GM19463 (cell line): ENCODE data around the gene ABCA4.

Experiments used
- ATAC-seq: cut with Tn5 transposase; IDR thresholded peaks from one replicate; pipeline ENCODE4 v1.9.1; 2021; ENCODE audit warnings: mild to moderate bottlenecking, moderate library complexity; ENCODE audit not compliant: unreplicated experiment

Gene ABCA4

GRCh38 chr1:94105581-94105952, 15.4 kb downstream of the ABCA4 start:
- no peak for ATAC-seq

- no peak for ATAC-seq
These were observed 16.0 kb downstream of the ABCA4 start for GRCh38 chr1:94104776-94105580.

GRCh38 chr1:94104127-94104684, 16.7 kb downstream of the ABCA4 start:
- no peak for ATAC-seq

GRCh38 chr1:94103608-94104007, 17.3 kb downstream of the ABCA4 start:
- ATAC-seq, result no peak

- ATAC-seq, result no peak
These were observed 19.1 kb downstream of the ABCA4 start for GRCh38 chr1:94101613-94102525.

- ATAC-seq, result no peak
These were observed 19.9 kb downstream of the ABCA4 start for GRCh38 chr1:94100785-94101612.

GRCh38 chr1:94100129-94100784, 20.7 kb downstream of the ABCA4 start:
- ATAC-seq, result no peak

GRCh38 chr1:94099303-94099702, 21.6 kb downstream of the ABCA4 start:
- no peak for ATAC-seq

DNA sequence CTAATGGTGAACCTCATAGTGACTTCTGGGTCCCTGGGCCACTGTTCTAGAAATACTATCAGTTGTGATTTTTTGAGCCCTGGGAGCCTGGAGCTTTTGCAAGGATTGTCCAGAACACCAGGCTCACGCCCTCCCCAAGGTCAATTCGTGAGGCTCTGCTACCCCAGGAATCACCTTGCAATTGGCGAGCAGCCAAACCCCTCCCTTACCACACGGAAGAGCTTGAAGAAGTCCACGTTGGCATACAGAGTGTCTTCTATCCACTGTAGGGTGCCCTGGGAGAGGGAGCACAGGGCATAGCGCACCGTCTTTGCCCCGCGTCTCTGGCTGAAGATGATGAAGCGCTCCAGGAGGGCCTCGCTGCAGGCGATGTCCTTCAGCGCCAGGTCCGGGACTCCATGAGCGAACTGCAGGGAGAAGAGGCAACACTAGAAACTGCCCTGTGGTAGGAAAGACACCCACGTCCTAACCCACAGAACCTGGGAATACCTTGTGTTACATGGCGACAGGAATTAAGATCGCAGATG, 22.3 kb downstream of the ABCA4 start:
- ATAC-seq, result no peak

DNA sequence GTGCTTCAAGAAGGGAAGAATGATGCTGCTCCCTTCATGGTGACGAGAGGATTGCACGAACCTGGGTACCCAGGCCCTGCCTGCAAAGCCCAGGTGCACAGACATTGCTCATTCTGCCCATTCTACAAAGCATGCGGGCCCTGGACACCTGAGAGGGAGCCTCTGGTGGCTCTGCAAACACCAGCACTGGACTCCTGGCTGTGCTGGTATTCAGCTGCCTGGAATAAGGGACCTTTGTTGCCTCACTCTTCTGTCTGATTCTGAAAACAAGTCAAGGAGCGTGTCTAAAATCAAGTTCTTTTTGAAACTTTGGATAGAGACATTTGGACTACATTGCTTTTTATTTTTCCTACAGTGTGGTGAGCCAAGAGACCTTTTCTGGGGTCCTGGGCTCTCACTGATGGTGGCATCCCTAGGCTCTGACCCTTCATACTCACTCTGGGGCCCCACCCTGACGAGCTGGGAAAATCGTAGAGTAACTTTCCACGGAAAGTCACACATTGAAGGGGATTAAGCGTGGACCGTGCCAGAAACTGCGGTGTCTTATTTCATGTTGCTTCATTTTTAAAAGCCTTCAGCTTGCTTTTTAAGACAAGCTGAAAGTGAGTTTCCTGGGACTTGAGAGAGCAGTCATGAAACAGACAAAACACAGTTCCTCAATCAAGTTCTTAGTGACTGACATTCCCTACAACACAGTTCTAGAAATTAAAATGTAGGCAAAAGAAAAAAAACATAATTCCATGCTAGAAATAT, 24.0 kb downstream of the ABCA4 start:
- ATAC-seq, result no peak

DNA sequence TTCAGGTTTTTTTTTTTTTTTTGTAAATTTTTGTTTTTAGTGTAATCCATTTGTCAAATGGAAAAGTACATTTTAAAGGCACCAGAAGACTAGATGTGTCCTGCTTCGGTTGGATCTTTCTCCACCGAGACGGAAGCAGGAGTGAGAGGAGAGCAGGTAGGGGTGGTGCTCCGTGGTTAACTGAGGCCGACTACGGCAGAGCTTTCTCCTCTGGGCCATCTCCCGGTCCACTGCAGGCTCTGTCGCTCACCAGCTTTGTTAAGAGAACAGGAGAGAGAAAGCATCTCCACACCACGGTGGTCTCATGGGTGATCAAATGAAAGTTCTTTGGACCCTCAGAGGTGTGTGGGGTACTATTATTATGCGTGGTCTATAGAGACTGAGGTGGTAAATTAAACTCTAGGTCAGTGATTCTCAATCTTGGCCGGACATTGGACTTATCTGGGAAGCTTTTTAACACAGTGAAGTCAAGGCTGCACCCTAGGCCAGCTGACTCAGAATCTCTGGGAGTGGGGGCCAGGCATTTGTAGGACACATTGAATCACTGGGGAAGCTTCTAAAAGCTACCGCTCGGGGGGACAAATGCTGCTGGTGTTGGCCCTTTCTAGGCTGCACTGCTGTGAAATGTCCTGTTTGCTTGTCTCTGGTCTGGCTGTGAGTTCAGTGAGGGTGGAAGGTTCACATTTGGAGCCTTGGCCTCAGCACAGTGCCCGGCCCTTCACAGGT, 25.0 kb downstream of the ABCA4 start:
- ATAC-seq, result no peak

GRCh38 chr1:94095112-94095637, 25.8 kb downstream of the ABCA4 start:
- no peak for ATAC-seq

- ATAC-seq, result no peak
These were observed 26.4 kb downstream of the ABCA4 start for GRCh38 chr1:94094469-94095111.

GRCh38 chr1:94093996-94094395, 27.0 kb downstream of the ABCA4 start:
- ATAC-seq, result no peak

DNA sequence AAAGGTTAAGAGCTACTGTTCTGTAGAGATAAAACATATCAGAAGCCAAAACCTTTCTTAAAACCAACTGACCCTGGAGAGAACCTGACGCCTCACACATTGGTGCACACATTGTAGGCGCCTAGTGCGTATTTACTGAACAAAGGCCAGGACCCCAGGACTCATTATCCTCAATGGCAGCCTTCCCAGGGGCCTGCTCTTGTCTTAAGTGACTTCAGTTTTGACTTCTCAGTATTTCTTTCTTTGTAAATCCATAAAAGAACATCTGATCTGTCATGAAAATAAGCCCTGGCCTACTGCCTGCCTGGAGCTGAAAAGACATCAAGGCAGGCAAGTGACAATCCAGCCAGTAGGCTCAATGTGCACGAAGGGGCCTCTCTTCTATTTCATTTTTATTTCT, 27.6 kb downstream of the ABCA4 start:
- ATAC-seq, result no peak

- no peak for ATAC-seq
These were observed 28.7 kb downstream of the ABCA4 start for GRCh38 chr1:94092210-94092613.

GRCh38 chr1:94090761-94091160, 30.2 kb downstream of the ABCA4 start:
- no peak for ATAC-seq

- ATAC-seq, result no peak
These were observed 33.8 kb downstream of the ABCA4 start for GRCh38 chr1:94087193-94087592.
